ENCODE measurements around the gene SEC22C. TPM values are rescaled to one million over a fixed set of nuclear protein-coding genes. Genes with fewer than 3 reads are reported as not detected.

Gene SEC22C
- total RNA-seq, 3 donors from 2014 or later = 48.8 to 68.8 (median 61.9) TPM

DNA sequence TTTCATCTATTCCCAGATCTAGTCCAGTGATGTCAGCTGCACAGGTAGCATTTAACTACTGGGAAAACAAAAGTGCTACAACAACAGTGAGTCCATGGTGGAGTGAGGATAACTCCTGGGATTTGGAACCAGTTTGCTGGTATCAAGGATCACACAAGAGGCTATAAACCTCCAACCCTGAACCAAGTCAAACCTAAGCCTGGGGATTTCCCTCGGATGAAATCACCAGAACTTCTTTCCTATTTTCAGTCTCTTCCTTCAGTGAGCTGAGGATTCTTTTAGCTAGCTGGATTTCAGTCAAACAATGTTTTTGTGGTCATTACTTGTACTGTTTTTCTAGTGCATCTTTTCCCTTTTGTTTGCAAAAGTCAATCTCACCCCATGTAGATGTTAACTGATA lies 31.5 kb downstream of the SEC22C start:
- Histone ChIP-seq H3K9me3 (no peaks in the 10 kb centered on the region), H3K27ac (no peak overlapping the region), H3K36me3 (no peaks in the 10 kb centered on the region), H3K27me3 (no peaks in the 10 kb centered on the region), H3K4me1 (no peaks in the 10 kb centered on the region), H3K4me3 (no peak overlapping the region)
- no peak for DNase-seq (ENCODE audit: low spot score in 2 of 2)
- intact Hi-C loops (cut with DNase I; ENCODE audit: low total_unique reads) = no loop called here
- TF ChIP-seq, protein P1, sequence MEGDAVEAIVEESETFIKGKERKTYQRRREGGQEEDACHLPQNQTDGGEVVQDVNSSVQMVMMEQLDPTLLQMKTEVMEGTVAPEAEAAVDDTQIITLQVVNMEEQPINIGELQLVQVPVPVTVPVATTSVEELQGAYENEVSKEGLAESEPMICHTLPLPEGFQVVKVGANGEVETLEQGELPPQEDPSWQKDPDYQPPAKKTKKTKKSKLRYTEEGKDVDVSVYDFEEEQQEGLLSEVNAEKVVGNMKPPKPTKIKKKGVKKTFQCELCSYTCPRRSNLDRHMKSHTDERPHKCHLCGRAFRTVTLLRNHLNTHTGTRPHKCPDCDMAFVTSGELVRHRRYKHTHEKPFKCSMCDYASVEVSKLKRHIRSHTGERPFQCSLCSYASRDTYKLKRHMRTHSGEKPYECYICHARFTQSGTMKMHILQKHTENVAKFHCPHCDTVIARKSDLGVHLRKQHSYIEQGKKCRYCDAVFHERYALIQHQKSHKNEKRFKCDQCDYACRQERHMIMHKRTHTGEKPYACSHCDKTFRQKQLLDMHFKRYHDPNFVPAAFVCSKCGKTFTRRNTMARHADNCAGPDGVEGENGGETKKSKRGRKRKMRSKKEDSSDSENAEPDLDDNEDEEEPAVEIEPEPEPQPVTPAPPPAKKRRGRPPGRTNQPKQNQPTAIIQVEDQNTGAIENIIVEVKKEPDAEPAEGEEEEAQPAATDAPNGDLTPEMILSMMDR (IDR thresholded peaks at IDR 0.05) = no peak
- TF ChIP-seq POLR2AphosphoS5 (IDR thresholded peaks at IDR 0.05) (no peak), POLR2A (IDR thresholded peaks at IDR 0.05) (no peak)

DNA sequence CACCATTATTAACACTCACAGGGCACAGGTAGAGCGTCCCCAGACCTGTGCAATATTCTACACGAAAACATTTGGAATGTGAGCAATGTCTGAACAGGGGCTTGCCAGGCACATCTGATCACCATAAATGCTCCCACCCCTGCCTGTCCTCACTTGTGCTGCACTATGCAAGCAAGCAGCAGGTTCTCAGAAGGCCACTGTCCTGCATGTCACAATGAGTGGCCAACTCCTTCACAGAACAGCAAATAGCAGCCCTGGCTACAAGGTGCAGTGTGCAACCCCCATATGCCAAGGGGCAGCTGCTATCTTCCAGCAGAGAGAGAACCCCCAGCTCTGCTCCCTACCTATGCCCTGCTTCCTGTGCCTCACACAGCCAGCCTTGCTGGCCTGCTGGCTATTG lies 32.6 kb downstream of the SEC22C start:
- Histone ChIP-seq H3K9me3 (no peaks in the 10 kb centered on the region), H3K36me3 (no peaks in the 10 kb centered on the region), H3K27ac (no peak overlapping the region), H3K4me1 (no peaks in the 10 kb centered on the region), H3K27me3 (no peaks in the 10 kb centered on the region), H3K4me3 (no peak overlapping the region)
- TF ChIP-seq POLR2AphosphoS5 (IDR thresholded peaks at IDR 0.05) (no peak), POLR2A (IDR thresholded peaks at IDR 0.05) (no peak)
- TF ChIP-seq, protein P1 (IDR thresholded peaks at IDR 0.05) = no peak
- intact Hi-C loops (cut with DNase I; ENCODE audit: low total_unique reads) = loop anchor here (5.0 kb wide), 2 partner anchors 1352 to 1427 kb away; partner anchors contain the start of gene CTNNB1
- DNase-seq (ENCODE audit: low spot score in 2 of 2) = no peak

DNA sequence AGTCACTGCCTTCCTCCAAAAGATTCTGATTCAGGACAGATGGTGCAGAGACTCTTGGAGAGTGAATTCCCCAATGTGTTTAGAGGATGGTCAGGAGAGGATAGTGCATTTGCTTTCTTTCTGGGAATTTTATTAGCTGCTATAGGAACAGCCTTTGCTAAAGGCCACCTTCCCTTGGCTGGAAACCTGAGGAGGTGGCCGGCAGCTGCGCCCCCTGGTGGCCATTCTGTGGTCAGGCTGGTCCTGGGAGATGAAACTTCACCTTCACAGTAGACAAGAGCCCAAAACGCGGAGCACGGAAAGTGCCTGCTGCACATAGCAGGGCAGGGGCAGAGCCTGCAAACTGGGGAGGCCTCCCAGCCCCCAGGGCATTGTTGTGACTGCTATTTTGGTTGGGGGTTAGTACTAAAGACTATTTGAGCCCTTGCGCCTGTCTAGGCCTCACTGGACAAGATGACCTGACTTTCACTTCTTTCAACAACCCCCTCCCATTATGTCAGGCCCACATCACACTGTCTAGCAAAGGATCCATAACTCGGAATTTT lies 34.3 kb downstream of the SEC22C start:
- Histone ChIP-seq H3K36me3 (no peaks in the 10 kb centered on the region), H3K27ac (no peak overlapping the region), H3K4me1 (no peaks in the 10 kb centered on the region), H3K27me3 (no peaks in the 10 kb centered on the region), H3K9me3 (no peaks in the 10 kb centered on the region), H3K4me3 (no peak overlapping the region)
- TF ChIP-seq POLR2AphosphoS5 (IDR thresholded peaks at IDR 0.05) (peak in 1 of 3 donors; percentile 31), POLR2A (IDR thresholded peaks at IDR 0.05) (no peak)
- TF ChIP-seq, protein P1 (IDR thresholded peaks at IDR 0.05) = peak; percentile 77 to 86 (median 83)
- DNase-seq (ENCODE audit: low spot score in 2 of 2) = peak; percentile 43 to 84
- intact Hi-C loops (cut with DNase I; ENCODE audit: low total_unique reads) = loop anchor here (5.0 kb wide), 2 partner anchors 1350 to 1425 kb away; partner anchors contain the start of gene CTNNB1

DNA sequence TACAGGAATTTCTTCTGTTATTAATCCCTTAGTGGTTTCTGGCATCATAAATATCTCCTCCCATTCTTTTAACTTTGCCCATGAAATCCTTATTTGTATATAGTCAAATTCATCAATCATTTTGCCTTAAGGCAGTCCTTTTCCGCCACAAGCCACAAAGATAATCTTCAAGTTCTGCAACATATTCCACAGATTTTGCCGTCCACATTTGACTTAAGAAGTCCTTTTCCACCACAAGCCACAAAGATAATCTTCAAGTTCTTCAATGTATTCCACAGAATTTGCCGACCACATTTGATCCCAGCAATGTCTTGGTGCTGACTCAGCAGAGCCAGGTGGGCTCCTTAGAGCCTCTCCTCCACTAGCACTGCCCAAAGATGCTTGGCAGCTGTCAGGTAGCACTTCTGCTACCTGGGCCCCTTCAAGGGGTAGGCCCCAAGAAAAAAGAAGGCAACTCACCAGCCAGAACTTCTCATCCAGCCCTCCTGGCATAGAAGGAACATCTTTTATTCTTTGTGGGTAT lies 35.0 kb downstream of the SEC22C start:
- Histone ChIP-seq H3K4me1 (no peaks in the 10 kb centered on the region), H3K4me3 (no peak overlapping the region), H3K9me3 (no peaks in the 10 kb centered on the region), H3K36me3 (no peaks in the 10 kb centered on the region), H3K27ac (no peak overlapping the region), H3K27me3 (no peaks in the 10 kb centered on the region)
- TF ChIP-seq, protein P1 (IDR thresholded peaks at IDR 0.05) = no peak
- intact Hi-C loops (cut with DNase I; ENCODE audit: low total_unique reads) = loop anchor here (5.0 kb wide), 2 partner anchors 1349 to 1424 kb away; partner anchors contain the start of gene CTNNB1
- no peak for DNase-seq (ENCODE audit: low spot score in 2 of 2)

DNA sequence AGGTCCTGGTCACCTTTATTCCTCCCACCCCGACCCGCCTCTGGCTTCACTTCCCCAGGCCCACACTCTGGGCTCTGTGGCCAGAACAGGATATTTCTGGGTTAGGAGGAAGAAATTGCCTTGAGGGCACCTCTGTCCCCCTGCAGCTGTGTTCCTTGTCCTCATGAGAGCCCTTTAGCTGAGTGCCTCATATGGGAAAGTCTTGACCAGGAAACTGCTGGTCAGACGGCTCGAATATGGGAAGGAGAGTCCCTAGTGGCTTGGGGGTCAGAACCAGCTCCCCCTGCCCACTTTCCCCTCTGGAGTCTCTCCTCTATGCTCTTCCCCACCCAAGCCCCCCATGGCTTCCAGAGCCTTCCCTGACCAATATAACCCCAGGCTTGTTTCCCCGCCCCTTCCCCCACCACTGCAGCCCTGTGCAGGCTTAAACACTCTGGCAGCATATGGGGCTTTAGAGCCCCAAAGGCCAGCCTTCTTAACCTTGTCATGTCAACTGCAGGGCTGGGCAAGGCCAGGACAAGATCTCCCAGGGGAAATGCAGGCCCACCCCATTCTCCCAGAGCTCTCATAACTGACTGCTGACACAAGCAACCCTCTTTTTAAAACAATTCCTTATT lies 36.4 kb downstream of the SEC22C start:
- TF ChIP-seq, protein P1 (IDR thresholded peaks at IDR 0.05) = no peak
- TF ChIP-seq POLR2A (IDR thresholded peaks at IDR 0.05) = no peak
- no peak for TF ChIP-seq POLR2AphosphoS5 (IDR thresholded peaks at IDR 0.05)
- H3K36me3 ChIP-seq = no peaks in the 10 kb centered on the region
- peak overlapping the region; percentile 71 to 83 for H3K27ac ChIP-seq
- intact Hi-C loops (cut with DNase I; ENCODE audit: low total_unique reads) = loop anchor here (5.0 kb wide), 2 partner anchors 1348 to 1423 kb away; partner anchors contain the start of gene CTNNB1
- H3K4me3 ChIP-seq = no peak overlapping the region
- no peaks in the 10 kb centered on the region for H3K27me3 ChIP-seq
- no peak for DNase-seq (ENCODE audit: low spot score in 2 of 2)
- H3K4me1 ChIP-seq = no peaks in the 10 kb centered on the region
- no peaks in the 10 kb centered on the region for H3K9me3 ChIP-seq

Data from breast epithelium (tissue), 4 donors.